HG03571 (cell line): ENCODE results near the gene PDGFA.

Experiments
- ATAC-seq: cut with Tn5 transposase; IDR thresholded peaks from one replicate; pipeline ENCODE4 v1.9.1; 2021; ENCODE audit not compliant: unreplicated experiment

The PDGFA gene

GRCh38 chr7:505171-505570 is 14.5 kb downstream of the PDGFA start:
- no peak for ATAC-seq

- ATAC-seq, result no peak
These were observed 15.2 kb downstream of the PDGFA start for GRCh38 chr7:504221-505111.

- no peak for ATAC-seq
These were observed 16.0 kb downstream of the PDGFA start for GRCh38 chr7:503575-504111.

GRCh38 chr7:502296-502695 is 17.4 kb downstream of the PDGFA start:
- ATAC-seq, result no peak

GRCh38 chr7:501526-501925 is 18.1 kb downstream of the PDGFA start:
- ATAC-seq, result no peak

- ATAC-seq, result no peak
These were observed 18.9 kb downstream of the PDGFA start for GRCh38 chr7:500521-501420.

GRCh38 chr7:499853-500485 is 19.7 kb downstream of the PDGFA start:
- ATAC-seq, result no peak

- no peak for ATAC-seq
These were observed 20.7 kb downstream of the PDGFA start for GRCh38 chr7:498678-499641.

- no peak for ATAC-seq
These were observed 21.5 kb downstream of the PDGFA start for GRCh38 chr7:497946-498655.

- ATAC-seq, result no peak
These were observed 22.3 kb downstream of the PDGFA start for GRCh38 chr7:497346-497745.

GRCh38 chr7:496528-497295 is 22.9 kb downstream of the PDGFA start:
- no peak for ATAC-seq

GRCh38 chr7:495761-496321 is 23.8 kb downstream of the PDGFA start:
- no peak for ATAC-seq

GRCh38 chr7:495326-495725 is 24.3 kb downstream of the PDGFA start:
- ATAC-seq, result no peak

- no peak for ATAC-seq
These were observed 24.7 kb downstream of the PDGFA start for GRCh38 chr7:494906-495305.

- ATAC-seq, result no peak
These were observed 25.4 kb downstream of the PDGFA start for GRCh38 chr7:494259-494687.

- no peak for ATAC-seq
These were observed 25.9 kb downstream of the PDGFA start for GRCh38 chr7:493661-494251.

GRCh38 chr7:492714-493065 is 27.0 kb downstream of the PDGFA start:
- ATAC-seq, result no peak
